Activated T-helper 2 cell treated with anti-CD3 and anti-CD28 coated beads, Interferon-gamma antibody, Interleukin-2, Interleukin-4, amounts not matched to agents 10 μg/mL and 5 μg/mL and 100 μg/mL, durations not matched to agents 14 hours and 24 hours and 36 hours (primary cell): ENCODE results near the gene PDE4D. TPM values are rescaled to one million over a fixed set of nuclear protein-coding genes. Genes with fewer than 3 reads are reported as not detected.
A peak's percentile ranks its signal among the peaks of the same experiment; 100 is the strongest.

Source experiments
- DNase-seq: peaks from one replicate; pipeline ENCODE4 v3.0.0; 2021; ENCODE audit warnings: low spot score
- H3K27ac Mint-ChIP-seq: one replicate; pipeline ENCODE4 v1.8.0; 2021; ENCODE audit warnings: mixed read lengths
- H3K27me3 Mint-ChIP-seq: one replicate; pipeline ENCODE4 v1.8.0; 2021; ENCODE audit warnings: low read depth, mixed read lengths
- H3K36me3 Mint-ChIP-seq: one replicate; pipeline ENCODE4 v1.8.0; 2021; ENCODE audit warnings: low read depth, mixed read lengths
- H3K4me1 Mint-ChIP-seq: one replicate; pipeline ENCODE4 v1.8.0; 2021; ENCODE audit warnings: low read depth, mixed read lengths
- H3K4me3 Mint-ChIP-seq: one replicate; pipeline ENCODE4 v1.8.0; 2021; ENCODE audit warnings: low read depth, mild to moderate bottlenecking, moderate library complexity, mixed read lengths
- H3K9me3 Mint-ChIP-seq: one replicate; pipeline ENCODE4 v1.8.0; 2021; ENCODE audit warnings: mixed read lengths
- intact Hi-C: fragments of 100-400 bp; cut with micrococcal nuclease; formaldehyde crosslinking; loops from one replicate; pipeline ENCODE4 v1.15.1; 2023
- total RNA-seq: library from RNA; stranded (reverse); gene quantifications from 2 replicates; pipeline ENCODE4 v1.2.3, GENCODE V29; 2022

PDE4D gene
- total RNA-seq, 1 donor from 2014 or later, result 102 TPM

- no peak for DNase-seq
- Mint-ChIP-seq H3K36me3 (peaks cover 5% of the 10 kb centered on the region), H3K4me3 (no peak overlapping the region), H3K27me3 (no peaks in the 10 kb centered on the region), H3K4me1 (peaks cover 40% of the 10 kb centered on the region), H3K9me3 (peaks cover 5% of the 10 kb centered on the region), H3K27ac (no peak overlapping the region)
- intact Hi-C loops, result no loop called here
Measured at GRCh38 chr5:59169081-59169767, 724.3 kb downstream of the PDE4D start.

DNA sequence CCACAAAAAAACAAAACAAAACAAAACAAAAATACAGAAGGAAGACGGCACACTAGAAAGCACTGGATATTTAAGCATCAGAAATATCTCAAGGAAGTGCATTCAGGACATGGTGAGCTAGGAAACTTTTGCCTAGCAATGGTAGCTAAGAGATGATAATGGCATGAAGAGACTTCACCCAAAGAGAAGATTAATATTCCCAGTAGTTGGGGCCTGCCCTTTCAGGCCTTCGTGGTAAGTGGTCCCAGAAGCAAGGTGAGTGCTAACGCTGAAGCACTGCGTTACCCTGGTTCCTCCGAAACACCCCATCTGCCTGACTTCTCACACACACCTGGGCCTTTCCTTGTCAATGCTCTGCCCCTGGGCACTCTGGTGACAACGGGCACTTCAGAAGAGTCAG, 725.5 kb downstream of the PDE4D start:
- H3K9me3 Mint-ChIP-seq, result peaks cover 5% of the 10 kb centered on the region
- H3K36me3 Mint-ChIP-seq, result peaks cover 5% of the 10 kb centered on the region
- DNase-seq, result no peak
- no peak overlapping the region for H3K4me3 Mint-ChIP-seq
- H3K4me1 Mint-ChIP-seq, result peaks cover 36% of the 10 kb centered on the region
- H3K27me3 Mint-ChIP-seq, result no peaks in the 10 kb centered on the region
- intact Hi-C loops, result no loop called here
- no peak overlapping the region for H3K27ac Mint-ChIP-seq

DNA sequence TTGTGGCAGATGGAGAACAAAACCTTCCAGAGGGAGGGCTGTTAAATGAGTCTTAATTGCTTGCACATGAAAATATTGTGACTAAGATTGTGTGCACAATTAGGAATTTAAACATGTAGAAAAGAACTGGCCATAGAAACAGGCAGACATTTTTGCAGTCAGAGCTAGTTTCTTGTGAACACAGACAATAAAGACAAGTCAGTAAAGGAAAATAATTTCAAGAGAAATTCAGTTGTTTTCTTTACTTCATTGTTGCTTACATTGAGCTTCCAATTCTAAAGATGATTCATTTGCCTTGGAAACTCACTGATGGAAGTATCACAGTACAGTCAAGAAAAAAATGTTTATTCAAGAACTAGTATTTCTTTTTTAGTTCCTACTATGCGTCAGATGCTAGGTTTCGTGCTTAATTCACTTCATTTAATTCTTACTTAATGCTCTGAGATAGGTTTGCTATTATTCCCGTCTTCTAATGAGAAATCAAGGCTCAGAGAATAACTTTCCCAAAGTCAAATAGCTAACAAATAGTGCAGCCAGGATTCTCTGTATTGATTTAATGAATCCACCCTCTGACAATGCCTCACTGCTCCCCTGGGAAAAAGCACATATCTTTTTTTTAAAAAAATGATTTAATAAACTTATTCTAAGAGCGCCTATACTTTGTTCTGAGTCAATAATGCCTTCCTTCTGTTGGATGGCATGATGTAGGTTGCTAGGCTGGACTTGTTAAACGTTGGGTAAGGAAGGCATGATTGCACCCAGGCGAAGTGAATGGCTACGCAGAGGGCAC, 729.3 kb downstream of the PDE4D start:
- no peaks in the 10 kb centered on the region for H3K27me3 Mint-ChIP-seq
- no peaks in the 10 kb centered on the region for H3K9me3 Mint-ChIP-seq
- no peak overlapping the region for H3K4me3 Mint-ChIP-seq
- H3K36me3 Mint-ChIP-seq, result no peaks in the 10 kb centered on the region
- H3K27ac Mint-ChIP-seq, result no peak overlapping the region
- peaks cover 43% of the 10 kb centered on the region for H3K4me1 Mint-ChIP-seq
- intact Hi-C loops, result no loop called here
- DNase-seq, result no peak

GRCh38 chr5:59161221-59162105, 732.1 kb downstream of the PDE4D start:
- H3K27ac Mint-ChIP-seq, result peak overlapping the region; percentile 48
- H3K36me3 Mint-ChIP-seq, result no peaks in the 10 kb centered on the region
- peaks cover 34% of the 10 kb centered on the region for H3K4me1 Mint-ChIP-seq
- DNase-seq, result no peak
- no peaks in the 10 kb centered on the region for H3K9me3 Mint-ChIP-seq
- H3K4me3 Mint-ChIP-seq, result no peak overlapping the region
- no peaks in the 10 kb centered on the region for H3K27me3 Mint-ChIP-seq
- intact Hi-C loops, result loop anchor here (1.0 to 2.0 kb wide), 4 partner anchors 8 to 63 kb away; no protein-coding TSS in a partner anchor

- Mint-ChIP-seq H3K36me3 (no peaks in the 10 kb centered on the region), H3K9me3 (no peaks in the 10 kb centered on the region), H3K27me3 (no peaks in the 10 kb centered on the region), H3K27ac (no peak overlapping the region), H3K4me1 (peaks cover 29% of the 10 kb centered on the region), H3K4me3 (no peak overlapping the region)
- no peak for DNase-seq
- intact Hi-C loops, result no loop called here
Measured at GRCh38 chr5:59158637-59159391, 734.7 kb downstream of the PDE4D start.

DNA sequence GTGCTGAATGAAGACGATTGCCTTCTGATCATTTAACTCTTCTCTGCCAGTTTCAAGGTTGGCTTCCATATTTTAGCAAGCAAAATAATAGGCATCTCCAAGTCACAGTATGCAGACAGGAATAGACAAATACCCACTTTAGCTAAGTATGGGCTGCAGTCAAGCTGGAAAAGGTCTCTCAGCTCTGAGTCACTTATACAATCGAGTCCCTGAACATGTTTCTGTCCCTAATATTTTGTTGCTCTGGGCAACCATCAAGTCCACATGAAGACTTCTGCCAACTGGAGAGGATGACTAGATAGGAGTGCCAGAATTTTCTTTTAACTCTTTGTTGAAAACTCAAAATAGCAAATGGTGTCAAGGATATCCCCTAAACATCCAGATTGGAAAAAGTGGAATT, 735.4 kb downstream of the PDE4D start:
- Mint-ChIP-seq H3K9me3 (no peaks in the 10 kb centered on the region), H3K36me3 (no peaks in the 10 kb centered on the region), H3K4me3 (no peak overlapping the region), H3K27me3 (no peaks in the 10 kb centered on the region), H3K4me1 (peaks cover 26% of the 10 kb centered on the region), H3K27ac (no peak overlapping the region)
- intact Hi-C loops, result no loop called here
- DNase-seq, result no peak

DNA sequence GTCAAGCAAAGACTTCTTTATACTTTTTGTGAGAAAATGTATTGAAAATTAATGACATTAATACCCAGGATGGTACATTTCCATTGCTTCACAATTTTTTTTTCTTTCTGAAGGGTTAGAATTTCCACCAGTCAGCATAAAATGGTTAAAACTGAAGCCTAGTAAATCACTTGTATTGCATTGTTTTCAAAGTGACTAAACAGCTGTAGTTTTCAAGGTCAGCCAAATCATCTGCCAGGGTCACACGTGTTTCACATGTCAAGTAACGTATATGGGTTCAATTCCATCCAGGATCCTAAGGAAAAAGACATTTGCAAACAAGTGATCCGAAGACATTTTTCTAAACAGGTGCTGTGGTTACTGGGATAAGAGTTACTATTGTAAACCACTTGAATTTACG, 736.5 kb downstream of the PDE4D start:
- H3K27ac Mint-ChIP-seq, result no peak overlapping the region

DNA sequence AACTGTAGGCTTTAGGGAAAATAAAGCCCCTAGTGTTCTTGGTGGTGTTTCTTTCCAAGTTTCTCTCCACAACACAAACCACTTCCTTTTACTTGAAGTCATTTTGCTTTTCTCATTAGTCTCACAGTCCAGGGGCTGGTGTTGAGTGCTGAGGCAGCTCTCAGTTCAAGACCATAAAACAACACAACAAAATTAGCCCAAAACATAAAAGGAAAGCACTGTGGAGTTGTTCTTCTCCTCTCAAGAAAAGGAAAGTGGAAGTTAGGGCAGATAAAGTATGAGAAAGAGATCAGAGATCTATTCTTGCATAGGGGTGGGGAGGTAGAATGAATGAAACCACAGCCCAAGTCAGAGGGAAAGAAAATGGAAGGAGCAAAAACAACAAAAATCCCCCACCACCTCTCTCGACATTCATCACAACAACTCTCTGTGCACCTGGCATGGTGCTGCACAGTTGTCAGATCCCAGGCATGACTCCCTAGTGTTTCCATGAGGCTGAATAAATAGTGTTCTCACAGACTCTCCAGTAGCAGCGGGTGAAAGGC, 740.8 kb downstream of the PDE4D start:
- Mint-ChIP-seq H3K4me3 (peak overlapping the region; percentile 16), H3K4me1 (peaks cover 22% of the 10 kb centered on the region), H3K36me3 (no peaks in the 10 kb centered on the region), H3K27ac (no peak overlapping the region), H3K9me3 (no peaks in the 10 kb centered on the region), H3K27me3 (no peaks in the 10 kb centered on the region)
- intact Hi-C loops, result loop anchor here (1.0 kb wide), 3 partner anchors 9 to 53 kb away; no protein-coding TSS in a partner anchor
- DNase-seq, result no peak

More for the DNA sequence above, 736.5 kb downstream of the PDE4D start:
- H3K36me3 Mint-ChIP-seq, result no peaks in the 10 kb centered on the region
- no peak overlapping the region for H3K4me3 Mint-ChIP-seq
- intact Hi-C loops, result no loop called here
- peaks cover 24% of the 10 kb centered on the region for H3K4me1 Mint-ChIP-seq
- no peaks in the 10 kb centered on the region for H3K27me3 Mint-ChIP-seq
- DNase-seq, result no peak
- H3K9me3 Mint-ChIP-seq, result no peaks in the 10 kb centered on the region

- no peak for DNase-seq
- intact Hi-C loops, result no loop called here
- Mint-ChIP-seq H3K27me3 (no peaks in the 10 kb centered on the region), H3K4me1 (peaks cover 19% of the 10 kb centered on the region), H3K27ac (peak overlapping the region; percentile 58), H3K9me3 (no peaks in the 10 kb centered on the region), H3K4me3 (no peak overlapping the region), H3K36me3 (no peaks in the 10 kb centered on the region)
Measured at GRCh38 chr5:59151162-59151889, 742.2 kb downstream of the PDE4D start.

- Mint-ChIP-seq H3K36me3 (no peaks in the 10 kb centered on the region), H3K4me1 (peaks cover 19% of the 10 kb centered on the region), H3K27me3 (no peaks in the 10 kb centered on the region), H3K9me3 (no peaks in the 10 kb centered on the region), H3K27ac (peak overlapping the region; percentile 31), H3K4me3 (no peak overlapping the region)
- DNase-seq, result no peak
- intact Hi-C loops, result no loop called here
Measured at GRCh38 chr5:59149827-59150226, 743.7 kb downstream of the PDE4D start.

DNA sequence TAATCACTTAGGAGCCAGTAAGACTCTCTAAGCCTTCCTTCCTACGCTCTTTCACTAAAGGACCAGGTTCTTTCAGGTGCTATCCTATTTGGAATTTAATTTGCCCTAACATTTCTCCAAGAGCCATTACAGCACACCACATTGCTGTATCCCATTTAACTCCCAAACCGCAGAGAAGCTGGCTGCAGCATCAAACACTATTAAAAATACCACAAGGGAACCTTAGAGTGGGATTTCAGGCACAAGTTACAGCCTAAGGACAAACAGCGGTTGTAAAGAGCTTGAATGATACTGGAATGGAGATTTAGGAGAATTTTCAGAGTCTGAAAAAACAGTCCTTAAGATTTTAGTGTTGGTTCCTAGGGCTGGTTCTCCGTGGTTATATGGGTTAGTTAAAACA, 744.3 kb downstream of the PDE4D start:
- H3K4me1 Mint-ChIP-seq, result peaks cover 19% of the 10 kb centered on the region
- no peak for DNase-seq
- intact Hi-C loops, result no loop called here
- H3K27me3 Mint-ChIP-seq, result no peaks in the 10 kb centered on the region
- H3K4me3 Mint-ChIP-seq, result no peak overlapping the region
- no peaks in the 10 kb centered on the region for H3K36me3 Mint-ChIP-seq
- no peak overlapping the region for H3K27ac Mint-ChIP-seq
- no peaks in the 10 kb centered on the region for H3K9me3 Mint-ChIP-seq
